NCI-H69 (cell line): ENCODE measurements around the gene SERPINA6.
A peak's percentile ranks its signal among the peaks of the same experiment; 100 is the strongest.
"Not testable (repeated sequence)": the region's sequence is repeated elsewhere in the genome, so short reads cannot be mapped to it uniquely, and the experiment has no call there.

Experiments used
- DNase-seq: peaks from one replicate; lab custom pipeline; 2025; lab: John Stamatoyannopoulos, UW

The SERPINA6 gene

GRCh38 chr14:94291906-94292525 is 31.1 kb downstream of the SERPINA6 start:
- no peak for DNase-seq

DNA sequence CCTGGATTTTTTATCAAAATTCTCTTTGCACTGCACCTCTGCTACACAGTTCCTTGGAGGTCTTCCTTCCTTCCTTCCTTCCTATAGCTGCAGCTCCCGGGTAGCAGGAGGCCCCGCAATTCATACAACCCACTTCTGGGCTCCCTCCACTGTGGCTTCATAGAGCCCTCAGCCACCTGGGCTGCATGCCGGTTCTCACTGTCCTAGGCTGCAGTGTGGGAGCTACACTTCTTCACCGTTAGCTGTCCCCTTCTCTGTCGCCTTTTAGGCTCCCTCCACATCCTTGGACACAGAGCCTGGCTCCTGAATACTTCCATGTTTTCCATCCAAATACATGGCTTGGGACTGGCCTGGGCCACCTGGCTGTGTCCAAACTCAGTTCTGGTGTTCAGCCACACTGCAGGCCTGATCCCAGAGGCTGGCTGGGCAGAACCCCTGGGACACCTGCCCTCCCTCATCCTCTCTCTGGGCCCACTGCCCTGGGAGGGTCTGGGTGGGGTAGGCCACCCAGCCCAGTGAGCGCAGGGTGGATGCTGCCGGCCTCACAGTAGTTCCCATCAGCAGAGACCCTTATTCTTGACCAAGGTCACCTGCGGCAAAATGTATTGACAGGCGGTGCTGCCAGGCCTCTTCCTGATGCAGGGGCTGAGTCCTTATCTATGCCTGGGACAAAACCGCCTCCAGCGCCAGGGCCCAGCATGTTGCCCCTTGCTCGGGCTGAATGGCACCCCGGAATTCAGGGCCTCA is 31.8 kb downstream of the SERPINA6 start:
- no peak for DNase-seq

DNA sequence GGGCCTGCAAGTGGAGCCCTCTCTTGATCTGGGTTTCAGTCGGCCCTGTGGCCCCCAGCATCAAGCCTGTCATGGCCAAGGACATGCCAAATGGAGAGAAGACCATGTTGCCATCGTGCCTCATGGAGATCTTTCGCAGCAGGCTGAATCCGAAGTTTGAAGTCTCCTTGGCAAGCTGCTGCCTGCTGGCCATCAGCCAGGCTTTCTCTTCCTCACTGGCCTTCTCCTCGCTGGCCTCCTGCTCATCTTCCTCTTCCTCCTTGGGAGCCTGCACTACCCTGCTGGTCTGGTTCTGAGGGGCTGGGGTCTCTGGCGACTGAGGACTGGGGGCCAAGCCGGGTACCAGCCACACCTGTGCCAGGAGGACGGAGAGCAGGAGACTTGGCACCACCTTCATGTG is 32.9 kb downstream of the SERPINA6 start:
- no peak for DNase-seq

- peak; percentile 41 for DNase-seq
Observed at GRCh38 chr14:94288610-94289465, 34.3 kb downstream of the SERPINA6 start.

- no peak for DNase-seq
Observed at GRCh38 chr14:94285158-94285557, 38.0 kb downstream of the SERPINA6 start.

GRCh38 chr14:94284221-94284620 is 38.9 kb downstream of the SERPINA6 start:
- DNase-seq = no peak

- DNase-seq = no peak
Observed at GRCh38 chr14:94282991-94283723, 40.0 kb downstream of the SERPINA6 start.

DNA sequence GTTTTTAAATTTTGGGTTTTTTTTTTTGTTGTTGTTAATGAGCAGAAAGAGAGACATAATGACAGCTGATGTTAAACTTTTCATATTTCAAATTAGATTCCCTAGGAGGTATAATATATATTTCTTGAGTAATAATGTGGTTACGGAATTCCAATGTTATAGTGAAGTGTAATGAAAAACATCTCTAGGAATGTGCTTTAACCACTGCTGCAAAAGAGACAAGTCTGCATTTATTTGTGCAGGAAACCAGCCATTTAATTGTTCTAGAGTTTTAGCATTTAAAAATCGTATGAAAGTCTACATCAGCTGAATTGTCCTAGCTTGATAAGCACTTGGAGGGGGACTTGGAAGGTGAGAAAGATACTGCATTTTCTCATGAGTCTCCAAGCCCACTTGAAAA is 44.4 kb downstream of the SERPINA6 start:
- DNase-seq = no peak

DNA sequence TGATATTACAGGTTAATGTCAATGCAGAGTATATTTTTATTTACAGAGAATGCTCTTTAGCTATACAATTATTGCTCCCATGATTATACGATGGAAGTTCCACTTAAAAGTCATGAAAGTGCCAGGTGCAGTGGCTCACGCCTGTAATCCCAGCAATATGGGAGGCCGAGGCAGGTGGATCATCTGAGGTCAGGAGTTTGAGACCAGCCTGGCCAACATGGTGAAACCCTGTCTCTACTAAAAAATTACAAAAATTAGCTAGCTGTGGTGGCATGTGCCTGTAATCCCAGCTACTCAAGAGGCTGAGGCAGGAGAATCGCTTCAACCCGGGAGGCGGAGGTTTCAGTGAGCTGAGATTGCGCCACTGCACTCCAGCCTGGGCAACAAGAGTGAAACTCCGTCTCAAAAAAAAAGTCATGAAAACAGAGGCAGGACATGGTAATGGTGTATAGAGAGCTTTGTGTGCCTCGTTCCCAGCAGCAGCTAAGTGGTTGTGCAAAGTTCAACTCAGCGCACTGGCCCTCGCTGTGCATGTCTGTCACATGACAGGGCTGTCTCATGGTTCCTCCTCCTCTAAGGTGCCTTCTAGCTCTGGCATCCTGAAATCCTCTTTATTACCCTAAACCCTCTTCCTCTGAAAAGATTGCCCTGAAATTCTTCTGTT is 46.1 kb downstream of the SERPINA6 start:
- not testable (repeated sequence) for DNase-seq

DNA sequence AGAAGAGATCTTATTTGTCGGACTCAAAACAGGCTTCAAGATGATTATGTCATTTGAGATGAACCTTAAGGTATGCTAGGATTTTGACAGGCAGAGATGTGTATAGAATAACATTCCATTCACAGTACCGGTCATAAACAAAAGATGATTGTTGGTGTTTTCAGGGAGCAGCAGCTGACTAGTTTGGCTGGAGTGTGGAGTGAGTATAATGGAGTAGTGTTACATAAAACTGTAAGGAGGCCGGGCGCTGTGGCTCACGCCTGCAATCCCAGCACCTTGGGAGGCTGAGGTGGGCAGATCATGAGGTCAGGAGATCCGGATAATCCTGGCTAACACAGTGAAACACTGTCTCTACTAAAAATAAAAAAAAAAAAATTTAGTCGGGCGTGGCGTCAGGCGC is 54.0 kb downstream of the SERPINA6 start:
- no peak for DNase-seq

GRCh38 chr14:94268582-94268981 is 54.6 kb downstream of the SERPINA6 start:
- DNase-seq = not testable (repeated sequence)

DNA sequence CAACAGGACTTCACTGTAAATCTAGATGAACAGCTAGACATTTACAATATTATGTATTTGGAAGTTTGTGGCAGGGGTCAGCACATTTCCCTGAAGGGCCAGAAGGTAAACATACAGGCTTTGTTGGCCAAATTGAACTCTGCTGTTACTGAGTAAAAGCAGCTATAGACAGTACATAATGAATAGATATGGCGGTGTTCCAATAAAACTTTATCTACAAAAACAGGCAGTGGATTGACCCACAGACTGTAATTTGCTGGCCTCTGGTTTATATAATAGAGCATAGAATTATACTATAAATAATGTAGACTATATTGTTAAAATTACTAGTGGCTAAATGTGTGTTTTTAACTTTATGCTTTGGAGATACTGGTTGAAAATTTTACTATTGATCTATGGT is 55.8 kb downstream of the SERPINA6 start:
- DNase-seq = peak; percentile 57

DNA sequence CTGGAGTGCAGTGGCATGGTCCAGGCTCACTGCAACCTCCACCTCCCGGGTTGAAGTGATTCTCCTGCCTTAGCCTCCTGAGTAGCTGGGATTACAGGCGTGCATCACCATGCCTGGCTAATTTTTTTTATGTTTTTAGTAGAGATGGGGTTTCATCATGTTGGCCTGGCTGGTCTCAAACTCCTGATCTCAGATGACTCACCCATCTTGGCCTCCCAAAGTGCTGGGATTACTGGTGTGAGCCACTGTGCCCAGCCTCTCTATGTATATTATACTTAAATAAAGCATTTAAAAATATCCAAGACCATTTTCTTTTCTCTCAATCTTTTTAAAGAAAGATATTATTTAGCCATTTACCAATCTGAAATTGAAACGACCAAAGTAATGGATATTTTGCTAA is 58.9 kb downstream of the SERPINA6 start:
- not testable (repeated sequence) for DNase-seq
